ENCODE results near the gene UBE2G2. TPM values are rescaled to one million over a fixed set of nuclear protein-coding genes. Genes with fewer than 3 reads are reported as not detected.

UBE2G2 gene
- total and polyA plus RNA-seq, 7 donors, result 21.6 to 101 (median 51.5) TPM

- intact Hi-C loops (cut with DNase I), result loop anchor here (5.0 kb wide), 2 partner anchors 68 to 133 kb away; no protein-coding TSS in a partner anchor
Observed at GRCh38 chr21:44799646-44800045, 2.0 kb downstream of the UBE2G2 start.

GRCh38 chr21:44797775-44798174, 3.8 kb downstream of the UBE2G2 start:
- peaks cover 0 to 40% (median 28%) of the 10 kb centered on the region in 4 donors for H3K4me1 ChIP-seq
- no peak for DNase-seq
- no peak overlapping the region for H3K4me3 ChIP-seq
- H3K27me3 ChIP-seq, result no peaks in the 10 kb centered on the region
- 91 to 99% methylated on average over 2 of the region's 2 CpGs for WGBS, 2 donors
- intact Hi-C loops (cut with DNase I), result no loop called here
- peaks cover 0 to 17% (median 0%) of the 10 kb centered on the region in 4 donors for H3K36me3 ChIP-seq
- H3K27ac ChIP-seq, result no peak overlapping the region
- H3K9me3 ChIP-seq, result no peaks in the 10 kb centered on the region
- TF ChIP-seq POLR2AphosphoS5 (IDR thresholded peaks at IDR 0.05) (no peak), EP300 (IDR thresholded peaks at IDR 0.05) (no peak), POLR2A (IDR thresholded peaks at IDR 0.05) (no peak), CTCF (IDR thresholded peaks at IDR 0.05) (no peak)

More at GRCh38 chr21:44799646-44800045, 2.0 kb downstream of the UBE2G2 start:
- 61 to 63% methylated on average over 1 of the region's 1 CpG for WGBS, 2 donors
- Histone ChIP-seq H3K9me3 (no peaks in the 10 kb centered on the region), H3K27ac (no peak overlapping the region), H3K4me3 (no peak overlapping the region), H3K36me3 (peaks cover 0 to 18% (median 1%) of the 10 kb centered on the region in 4 donors), H3K4me1 (peaks cover 0 to 38% (median 25%) of the 10 kb centered on the region in 4 donors), H3K27me3 (no peaks in the 10 kb centered on the region)
- DNase-seq, result no peak
- TF ChIP-seq CTCF (IDR thresholded peaks at IDR 0.05) (no peak), POLR2A (IDR thresholded peaks at IDR 0.05) (no peak), POLR2AphosphoS5 (IDR thresholded peaks at IDR 0.05) (no peak), EP300 (IDR thresholded peaks at IDR 0.05) (no peak)

- no peaks in the 10 kb centered on the region for H3K27me3 ChIP-seq
- DNase-seq, result no peak
- 91 to 94% methylated on average over 11 of the region's 11 CpGs for WGBS, 2 donors
- no peak overlapping the region for H3K4me3 ChIP-seq
- no peak overlapping the region for H3K27ac ChIP-seq
- intact Hi-C loops (cut with DNase I), result no loop called here
- H3K9me3 ChIP-seq, result no peaks in the 10 kb centered on the region
- H3K4me1 ChIP-seq, result peaks cover 0 to 30% (median 22%) of the 10 kb centered on the region in 4 donors
- TF ChIP-seq EP300 (IDR thresholded peaks at IDR 0.05) (no peak), POLR2AphosphoS5 (IDR thresholded peaks at IDR 0.05) (no peak), POLR2A (IDR thresholded peaks at IDR 0.05) (no peak), CTCF (IDR thresholded peaks at IDR 0.05) (no peak)
- H3K36me3 ChIP-seq, result peaks cover 0 to 17% (median 0%) of the 10 kb centered on the region in 4 donors
Observed at GRCh38 chr21:44795342-44795741, 6.3 kb downstream of the UBE2G2 start.

- TF ChIP-seq POLR2AphosphoS5 (IDR thresholded peaks at IDR 0.05) (no peak), CTCF (IDR thresholded peaks at IDR 0.05) (peak in 1 of 4 experiments; percentile 4), POLR2A (IDR thresholded peaks at IDR 0.05) (no peak), EP300 (IDR thresholded peaks at IDR 0.05) (no peak)
- Histone ChIP-seq H3K4me1 (peaks cover 0 to 31% (median 9%) of the 10 kb centered on the region in 4 donors), H3K27me3 (no peaks in the 10 kb centered on the region), H3K4me3 (no peak overlapping the region), H3K9me3 (no peaks in the 10 kb centered on the region), H3K36me3 (peaks cover 0 to 13% (median 0%) of the 10 kb centered on the region in 4 donors), H3K27ac (no peak overlapping the region)
- WGBS, 2 donors, result 8 to 32% methylated on average over 4 of the region's 4 CpGs
- intact Hi-C loops (cut with DNase I), result loop anchor here (1.0 to 5.0 kb wide), 2 partner anchors 283 to 451 kb away; no protein-coding TSS in a partner anchor
- DNase-seq, result no peak
Observed at GRCh38 chr21:44793592-44794374, 7.8 kb downstream of the UBE2G2 start.
